SK-N-MC (cell line): ENCODE data around the gene ST8SIA6.

Experiments
- DNase-seq: peaks from one replicate; pipeline ENCODE4 v3.0.0-alpha.2; 2011; ENCODE audit warnings: low read depth, low spot score
- H3K27ac ChIP-seq: fragments of 200-600 bp; sonication (generic); 2 replicates; pipeline ENCODE4 v1.5.1; 2016; ENCODE audit warnings: mixed run types
- H3K36me3 ChIP-seq: fragments of 200-600 bp; sonication (generic); 2 replicates; pipeline ENCODE4 v1.6.1; 2017; ENCODE audit warnings: antibody characterized with exemption, low read length, mixed read lengths; ENCODE audit not compliant: insufficient read depth
- H3K4me3 ChIP-seq: fragments of 200-600 bp; sonication (generic); 2 replicates; pipeline ENCODE4 v1.5.1; 2016
- H3K9ac ChIP-seq: fragments of 200-600 bp; sonication (generic); 2 replicates; pipeline ENCODE4 v1.8.0; 2017; ENCODE audit warnings: mixed run types, mixed read lengths; ENCODE audit not compliant: insufficient read length
- H3K9me3 ChIP-seq: fragments of 200-600 bp; sonication (generic); 2 replicates; pipeline ENCODE4 v1.6.1; 2017; ENCODE audit warnings: low read depth, mild to moderate bottlenecking, antibody characterized with exemption, low read length, moderate library complexity, mixed read lengths
- EZH2 ChIP-seq: fragments of 200-600 bp; sonication (generic); IDR thresholded peaks from one replicate; pipeline ENCODE4 v1.6.1; 2017; ENCODE audit warnings: antibody characterized with exemption
- FOXP2 ChIP-seq: optimal IDR thresholded peaks from 2 replicates; pipeline ENCODE3; 2011; ENCODE audit warnings: mild to moderate bottlenecking, moderate library complexity; ENCODE audit not compliant: insufficient read depth; ENCODE audit errors: extremely low read length, control extremely low read depth
- POLR2AphosphoS5 ChIP-seq: IDR thresholded peaks from 2 replicates; pipeline ENCODE4 v1.6.1; 2012; ENCODE audit warnings: mild to moderate bottlenecking, low read depth, low read length, borderline replicate concordance

The ST8SIA6 gene

GRCh38 chr10:17290226-17290625, 164.2 kb downstream of the ST8SIA6 start:
- DNase-seq: no peak
- TF ChIP-seq EZH2 (no peak), POLR2AphosphoS5 (no peak), FOXP2 (no peak)

GRCh38 chr10:17289763-17290162, 164.6 kb downstream of the ST8SIA6 start:
- no peak for TF ChIP-seq FOXP2
- TF ChIP-seq EZH2: no peak
- no peak for TF ChIP-seq POLR2AphosphoS5
- Histone ChIP-seq H3K36me3 (no peaks in the 10 kb centered on the region), H3K9ac (no peak overlapping the region), H3K9me3 (no peaks in the 10 kb centered on the region), H3K4me3 (no peak overlapping the region), H3K27ac (no peak overlapping the region)
- no peak for DNase-seq

More at GRCh38 chr10:17290226-17290625, 164.2 kb downstream of the ST8SIA6 start:
- H3K9me3 ChIP-seq: no peaks in the 10 kb centered on the region
- no peaks in the 10 kb centered on the region for H3K36me3 ChIP-seq
- H3K9ac ChIP-seq: no peak overlapping the region
- H3K27ac ChIP-seq: no peak overlapping the region
- H3K4me3 ChIP-seq: no peak overlapping the region

GRCh38 chr10:17286562-17287550, 167.5 kb downstream of the ST8SIA6 start:
- Histone ChIP-seq H3K9ac (no peak overlapping the region), H3K4me3 (no peak overlapping the region), H3K9me3 (no peaks in the 10 kb centered on the region), H3K27ac (no peak overlapping the region), H3K36me3 (no peaks in the 10 kb centered on the region)
- TF ChIP-seq POLR2AphosphoS5: no peak
- no peak for TF ChIP-seq EZH2
- no peak for TF ChIP-seq FOXP2
- no peak for DNase-seq

GRCh38 chr10:17282311-17282710, 172.1 kb downstream of the ST8SIA6 start:
- no peak overlapping the region for H3K4me3 ChIP-seq
- H3K27ac ChIP-seq: no peak overlapping the region
- DNase-seq: no peak
- TF ChIP-seq EZH2 (no peak), POLR2AphosphoS5 (no peak), FOXP2 (no peak)
- no peak overlapping the region for H3K9ac ChIP-seq
- no peaks in the 10 kb centered on the region for H3K36me3 ChIP-seq
- no peaks in the 10 kb centered on the region for H3K9me3 ChIP-seq

GRCh38 chr10:17278607-17279240, 175.7 kb downstream of the ST8SIA6 start:
- Histone ChIP-seq H3K9me3 (no peaks in the 10 kb centered on the region), H3K27ac (no peak overlapping the region), H3K36me3 (no peaks in the 10 kb centered on the region), H3K4me3 (no peak overlapping the region), H3K9ac (no peak overlapping the region)
- TF ChIP-seq EZH2 (no peak), POLR2AphosphoS5 (no peak), FOXP2 (no peak)
- DNase-seq: no peak

- DNase-seq: no peak
- TF ChIP-seq POLR2AphosphoS5 (no peak), FOXP2 (no peak), EZH2 (no peak)
- Histone ChIP-seq H3K4me3 (no peak overlapping the region), H3K9ac (no peak overlapping the region), H3K36me3 (no peaks in the 10 kb centered on the region), H3K27ac (no peak overlapping the region), H3K9me3 (no peaks in the 10 kb centered on the region)
Measured at GRCh38 chr10:17276756-17277424, 177.5 kb downstream of the ST8SIA6 start.

- Histone ChIP-seq H3K9ac (no peak overlapping the region), H3K36me3 (no peaks in the 10 kb centered on the region), H3K27ac (no peak overlapping the region), H3K9me3 (no peaks in the 10 kb centered on the region), H3K4me3 (no peak overlapping the region)
- TF ChIP-seq POLR2AphosphoS5 (no peak), EZH2 (no peak), FOXP2 (no peak)
- DNase-seq: no peak
Measured at GRCh38 chr10:17273403-17273802, 181.0 kb downstream of the ST8SIA6 start.

GRCh38 chr10:17272648-17273047, 181.7 kb downstream of the ST8SIA6 start:
- no peak for TF ChIP-seq EZH2
- no peak for TF ChIP-seq FOXP2
- TF ChIP-seq POLR2AphosphoS5: no peak
- Histone ChIP-seq H3K9ac (no peak overlapping the region), H3K36me3 (no peaks in the 10 kb centered on the region), H3K9me3 (no peaks in the 10 kb centered on the region), H3K27ac (no peak overlapping the region), H3K4me3 (no peak overlapping the region)
- DNase-seq: no peak
